T-helper 2 cell (primary cell): ENCODE data around the gene SCNN1A.

Experiments
- DNase-seq, 5 experiments: peaks; one replicate each; pipeline versions ENCODE4 v3.0.0 to v3.0.0-alpha.2; 2012 to 2022

The SCNN1A gene

DNA sequence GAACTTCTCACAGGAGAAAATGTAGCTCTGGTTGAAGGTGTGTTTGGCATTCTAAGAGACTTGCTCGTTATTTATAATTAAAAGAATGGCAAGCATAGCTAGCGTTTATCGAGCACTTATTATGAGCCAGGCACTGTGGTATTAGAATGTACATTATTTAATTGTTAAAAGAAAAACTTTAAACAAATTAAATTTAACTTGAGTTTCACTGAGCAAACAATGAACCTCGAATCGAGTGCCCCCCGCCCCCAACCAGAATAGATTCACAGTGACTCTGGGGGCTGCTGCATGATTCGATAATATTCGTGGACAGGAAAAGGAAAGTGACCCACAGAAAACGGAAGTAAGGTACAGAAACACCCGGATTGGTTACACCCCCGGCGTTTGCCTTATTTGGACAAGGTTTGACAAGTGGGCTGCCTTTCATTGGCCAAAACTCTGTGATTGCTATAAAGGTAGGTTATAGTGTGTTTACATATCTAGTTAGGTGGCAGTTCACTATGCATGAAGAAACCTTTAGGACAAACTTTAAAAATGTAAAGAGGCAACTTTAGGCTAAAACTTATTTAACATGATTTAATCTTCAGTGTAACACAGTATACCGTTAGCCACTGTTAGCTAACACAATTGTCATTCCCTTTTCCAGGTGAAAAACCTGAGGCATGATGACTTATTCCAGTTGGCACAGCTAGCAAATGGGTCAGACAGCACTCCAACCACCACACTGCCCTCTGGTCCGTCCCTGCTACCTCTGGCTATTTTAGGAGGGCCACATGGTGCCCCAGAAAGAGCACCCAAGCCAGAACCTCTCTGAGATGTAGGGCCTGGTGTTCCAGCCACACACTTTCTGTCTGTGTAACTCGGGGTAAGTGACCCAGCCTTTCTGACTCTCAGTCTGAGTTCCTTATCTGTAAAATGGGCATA, 7.1 kb downstream of the SCNN1A start:
- DNase-seq = peak in 1 of 5 experiments; percentile 35

DNA sequence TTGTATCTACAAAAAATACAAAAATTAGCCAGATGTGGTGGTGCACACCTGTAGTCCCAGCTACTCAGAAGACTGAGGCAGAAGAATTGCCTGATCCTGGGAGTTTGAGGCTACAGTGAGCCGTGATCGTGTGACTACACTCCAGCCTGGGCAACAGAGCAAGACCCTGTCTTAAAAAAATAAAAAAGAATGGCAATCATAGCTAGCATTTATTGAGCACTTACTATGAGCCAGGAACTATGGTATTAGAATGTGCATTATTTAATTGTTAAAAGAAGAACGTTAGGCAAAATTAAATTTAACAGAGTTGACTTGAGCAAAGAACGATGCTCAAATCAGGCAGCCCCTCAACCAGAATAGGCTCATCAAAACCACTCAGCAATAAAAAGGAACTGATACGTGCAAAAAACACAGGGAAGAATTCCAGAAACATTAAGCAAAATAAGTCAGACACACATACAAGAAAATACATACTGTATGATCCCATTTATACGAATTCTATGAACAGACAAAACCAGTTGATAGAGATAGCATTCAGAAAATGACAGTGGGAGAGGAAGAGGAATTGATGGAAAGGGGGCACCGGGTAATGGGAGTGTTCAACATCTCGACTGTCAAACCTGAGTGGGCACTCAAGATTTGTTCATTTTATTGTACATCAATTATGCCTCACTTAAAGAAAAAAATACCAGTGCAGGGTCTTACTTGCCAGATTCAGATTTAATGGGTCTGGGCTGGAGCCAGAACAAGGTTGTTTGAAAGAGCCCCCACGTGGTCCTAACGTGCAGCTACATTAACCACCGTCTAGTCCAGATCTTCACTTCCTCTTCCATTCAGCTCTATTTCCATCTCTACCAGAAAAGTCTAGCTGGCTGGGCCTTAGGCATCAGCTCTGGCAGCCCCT, 8.0 kb downstream of the SCNN1A start:
- peak in 2 of 5 experiments; percentile 45 to 69 for DNase-seq

DNA sequence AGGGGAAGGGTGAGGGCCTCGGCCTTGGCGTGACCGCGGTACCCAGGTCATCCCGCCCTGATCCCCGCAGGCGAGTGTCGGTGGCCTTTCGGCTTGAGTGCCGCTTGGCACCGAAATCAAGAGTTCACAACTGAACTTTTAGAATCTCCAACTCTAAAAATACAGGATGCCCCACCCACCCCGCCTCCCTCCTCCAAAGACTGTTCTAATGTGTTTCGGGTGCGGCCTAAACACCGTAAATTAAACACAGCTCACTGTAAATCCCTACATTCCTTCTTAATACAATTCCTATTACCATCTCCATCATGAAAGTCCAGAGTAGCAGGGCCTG, 11.4 kb downstream of the SCNN1A start:
- peak in 1 of 5 experiments; percentile 45 for DNase-seq

DNA sequence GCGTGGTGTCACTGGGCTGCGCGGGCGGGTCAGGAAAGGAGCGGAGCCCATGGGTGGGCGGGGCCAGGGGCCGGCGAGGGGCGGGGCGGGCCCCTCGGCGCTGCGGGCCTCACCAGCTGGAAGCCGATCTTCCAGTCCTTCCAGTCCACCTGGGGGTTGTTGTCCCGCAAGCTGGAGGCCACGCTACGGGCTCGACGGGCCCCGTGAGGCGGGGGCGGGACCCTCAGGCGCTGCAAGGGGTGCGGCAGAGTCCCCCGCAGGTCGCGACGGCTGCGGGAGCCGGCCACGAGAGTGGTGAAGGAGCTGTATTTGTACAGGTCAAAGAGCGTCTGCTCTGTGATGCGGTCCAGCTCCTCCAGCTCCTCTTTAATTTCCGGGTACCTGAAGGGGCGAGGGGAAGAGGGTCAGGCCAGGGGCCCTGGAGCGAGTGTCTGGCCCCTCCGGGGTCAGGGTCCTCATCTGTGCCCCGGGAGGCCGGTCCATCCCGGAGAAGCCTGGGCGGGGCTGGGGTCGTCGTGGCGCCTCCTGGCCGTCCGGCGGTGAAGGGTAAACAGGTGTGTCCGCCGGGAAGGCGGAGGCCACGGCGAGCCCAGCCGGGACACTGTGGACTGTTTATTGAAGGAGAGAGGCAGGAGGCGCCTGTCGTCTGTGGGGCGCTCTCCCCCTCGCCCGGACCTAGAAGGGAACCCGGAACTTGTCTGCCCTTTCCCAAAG, 11.9 kb downstream of the SCNN1A start:
- DNase-seq = peak; percentile 32 to 70 (median 54)

DNA sequence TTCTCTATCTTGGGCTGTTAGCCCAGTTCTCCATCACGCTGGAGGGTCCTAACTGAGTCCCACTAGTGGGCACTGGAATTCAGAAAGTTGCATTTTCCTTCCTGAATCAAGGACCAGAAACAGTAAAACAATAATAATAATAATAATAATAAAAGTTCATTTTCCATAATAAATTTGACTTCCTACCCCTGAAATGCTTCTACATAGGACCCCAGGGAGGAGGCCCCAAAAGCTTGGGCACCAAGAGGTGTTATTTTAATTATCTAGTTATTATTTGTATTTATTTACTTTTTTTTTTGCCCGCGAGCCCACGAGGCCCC, 12.4 kb downstream of the SCNN1A start:
- DNase-seq = no peak

DNA sequence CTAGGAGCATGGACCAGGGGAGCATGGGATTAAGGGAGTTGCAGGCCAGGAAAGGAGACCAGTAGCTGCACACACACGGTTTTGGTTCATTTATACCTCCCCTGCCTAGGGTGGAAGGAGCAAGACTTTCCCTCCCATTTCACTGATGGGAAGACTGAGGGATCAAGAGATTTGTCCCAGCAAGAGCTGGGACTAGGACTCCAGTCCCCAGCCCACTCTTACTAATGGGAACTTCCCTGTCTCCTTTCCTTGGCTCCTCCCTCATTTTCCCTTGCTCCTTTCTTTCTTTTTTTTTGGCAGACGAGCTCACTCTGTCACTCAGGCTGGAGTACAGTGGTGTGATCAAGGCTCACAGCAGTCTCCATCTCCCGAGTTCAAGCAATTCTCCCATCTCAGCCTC, 13.0 kb downstream of the SCNN1A start:
- DNase-seq = no peak

DNA sequence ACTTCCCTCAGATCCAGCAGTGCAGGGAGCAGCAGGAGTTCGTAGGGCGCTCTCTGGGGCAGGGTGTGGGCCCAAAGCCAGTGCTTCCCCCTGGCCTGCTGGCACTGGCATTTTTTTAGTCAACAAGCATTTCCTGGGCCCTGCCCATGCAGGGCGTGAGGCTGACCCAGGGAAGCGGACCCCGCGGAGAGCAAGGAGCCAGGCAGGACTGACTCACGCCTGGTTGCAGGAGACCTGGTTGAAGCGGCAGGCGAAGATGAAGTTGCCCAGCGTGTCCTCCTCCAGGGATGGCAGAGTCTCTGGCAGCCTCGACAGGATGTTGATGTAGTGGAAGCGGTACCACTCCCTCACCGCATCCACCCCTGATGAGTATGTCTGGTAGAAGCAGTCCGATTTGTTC, 13.5 kb downstream of the SCNN1A start:
- DNase-seq = peak in 1 of 5 experiments; percentile 38

DNA sequence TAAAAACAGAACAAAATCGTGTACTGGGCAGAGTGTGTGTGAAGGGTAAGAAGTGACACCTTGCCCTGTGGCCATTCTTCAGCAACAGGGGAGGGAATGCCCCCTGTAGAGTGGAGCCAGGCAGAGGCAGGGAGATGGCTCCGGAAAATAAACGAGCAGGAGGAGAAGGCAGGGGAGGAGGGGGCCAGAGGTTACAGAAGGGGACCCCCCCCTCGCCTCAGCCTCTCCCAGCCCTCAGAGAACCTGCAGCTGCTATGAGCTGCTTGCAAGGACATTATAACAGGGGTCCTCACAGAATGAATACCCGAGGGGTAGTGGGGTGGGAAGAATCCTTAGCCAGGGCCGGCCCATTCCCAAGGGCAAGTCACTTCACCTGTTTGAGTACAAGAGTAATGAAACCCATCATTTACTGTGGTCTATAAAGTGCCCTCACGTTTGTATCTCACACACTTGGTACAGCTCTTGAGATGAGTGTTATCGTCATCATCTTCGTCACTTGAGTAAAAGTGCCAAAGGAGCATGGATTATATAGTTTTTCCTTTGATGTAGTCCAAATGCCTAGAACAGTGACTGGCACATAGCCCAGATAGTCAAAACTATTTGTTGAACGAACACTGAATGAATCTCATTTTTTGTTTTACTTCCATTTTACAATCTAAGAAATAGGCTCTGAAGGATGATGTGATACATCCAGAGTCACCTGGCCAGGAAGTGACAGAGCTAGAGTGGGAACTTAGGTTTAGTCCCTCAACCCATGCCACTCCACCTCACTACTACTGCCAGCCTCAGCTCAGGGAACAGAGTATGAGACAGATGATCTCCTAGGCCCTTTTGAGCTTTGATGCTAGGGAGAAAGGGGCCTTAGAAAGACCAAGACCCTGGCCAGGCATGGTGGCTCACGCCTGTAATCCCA, 14.5 kb downstream of the SCNN1A start:
- DNase-seq = peak in 1 of 5 experiments; percentile 56

DNA sequence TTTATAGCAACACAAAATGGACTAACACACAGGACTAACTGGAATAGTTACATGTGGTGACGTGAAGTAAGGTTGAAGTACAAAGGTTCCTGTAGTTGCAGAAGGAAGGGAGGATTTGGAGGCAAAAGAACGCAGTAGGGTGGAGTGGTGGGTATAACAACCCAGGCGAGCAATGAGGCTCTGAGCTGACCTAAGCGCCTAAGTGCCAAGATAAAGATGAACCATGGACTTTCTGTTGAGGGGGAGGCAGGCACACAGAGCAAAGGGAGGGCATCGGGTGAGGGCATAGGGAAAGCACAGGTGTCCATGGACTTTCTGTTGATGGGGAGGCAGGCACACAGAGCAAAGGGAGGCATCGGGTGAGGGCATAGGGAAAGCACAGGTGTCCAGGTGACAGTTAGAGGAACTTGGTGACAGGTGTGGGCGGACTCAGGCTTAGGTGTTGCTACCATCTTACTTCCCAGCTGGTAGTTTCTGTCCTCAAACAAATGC, 15.2 kb downstream of the SCNN1A start:
- DNase-seq = no peak

DNA sequence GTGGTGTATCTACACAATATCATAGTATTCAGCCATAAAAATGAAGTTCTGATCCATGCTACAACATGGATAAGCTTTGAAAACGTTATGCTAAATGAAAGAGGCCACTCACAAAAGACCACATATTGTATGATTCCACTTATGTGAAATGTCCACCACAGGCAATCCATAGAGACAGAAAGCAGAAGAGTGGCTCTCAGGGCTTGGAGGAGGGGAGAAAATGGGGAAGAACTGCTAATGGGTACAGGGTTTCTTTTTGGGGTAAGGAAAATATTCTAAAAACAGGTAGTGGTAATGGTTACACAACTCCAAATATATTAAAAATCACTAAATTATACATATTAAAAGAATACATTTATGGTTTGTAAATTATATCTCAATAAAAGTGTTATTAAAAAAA, 16.5 kb downstream of the SCNN1A start:
- no peak for DNase-seq

DNA sequence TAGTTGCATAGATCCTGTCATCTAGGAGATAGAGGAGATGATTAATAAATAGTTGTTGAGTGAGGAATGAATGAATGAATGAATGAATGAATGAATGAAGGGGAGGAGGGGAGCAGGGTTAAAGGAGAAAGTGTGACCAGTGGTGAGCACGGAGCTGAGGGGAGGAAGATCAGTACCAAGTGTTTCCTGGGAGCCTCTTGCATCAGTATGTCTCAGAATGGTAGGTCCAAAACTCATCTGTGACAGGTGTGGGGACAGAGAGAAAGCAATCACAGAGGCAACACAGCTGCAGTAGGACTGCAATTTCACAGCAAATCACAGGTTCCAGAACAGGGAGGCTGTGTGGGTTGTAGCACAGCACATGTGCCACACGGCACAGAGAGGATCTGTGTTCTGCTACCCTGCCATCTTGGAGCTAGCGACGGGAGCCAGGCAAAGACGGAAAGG, 19.0 kb downstream of the SCNN1A start:
- no peak for DNase-seq

DNA sequence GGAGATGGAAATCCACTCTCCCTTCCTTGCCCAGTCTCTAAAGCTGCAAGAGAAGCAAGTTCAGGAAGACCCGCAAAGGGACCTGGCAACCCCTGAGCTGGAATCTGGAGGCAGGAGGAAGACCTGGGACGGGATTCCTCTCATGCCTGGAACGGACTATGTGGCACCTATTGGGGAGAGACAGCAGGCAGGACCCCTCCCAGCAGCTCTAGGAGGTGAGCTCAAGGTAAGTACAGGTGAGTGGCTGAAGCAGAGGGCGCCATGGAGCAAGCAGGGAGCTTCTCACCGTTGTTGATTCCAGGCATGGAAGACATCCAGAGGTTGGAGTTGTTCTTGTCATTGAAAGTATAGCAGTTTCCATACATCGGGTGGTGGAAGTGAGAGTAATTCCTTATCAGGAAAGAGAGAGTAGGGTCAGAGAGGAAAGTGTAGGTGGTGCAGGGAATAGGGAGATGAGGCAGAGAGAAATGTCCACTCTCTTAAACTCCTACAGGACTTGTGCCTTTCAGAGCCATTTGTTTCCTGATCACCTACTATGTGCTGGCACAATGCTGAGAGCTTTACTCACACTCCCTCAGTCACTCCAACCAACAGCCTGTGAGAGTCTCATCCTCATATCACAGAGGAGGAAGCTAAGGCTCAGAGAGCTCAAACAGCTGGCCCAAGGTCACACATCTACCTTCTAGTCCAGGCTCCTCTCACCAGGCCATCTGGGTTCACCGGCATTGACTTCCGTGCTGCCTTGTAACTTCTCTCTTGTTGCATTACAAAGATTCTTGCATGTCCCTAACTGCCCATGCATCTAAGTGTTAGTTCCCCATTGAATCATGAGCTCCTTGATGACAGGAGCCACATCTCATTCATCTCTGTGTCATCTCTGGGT, 19.6 kb downstream of the SCNN1A start:
- DNase-seq = no peak

DNA sequence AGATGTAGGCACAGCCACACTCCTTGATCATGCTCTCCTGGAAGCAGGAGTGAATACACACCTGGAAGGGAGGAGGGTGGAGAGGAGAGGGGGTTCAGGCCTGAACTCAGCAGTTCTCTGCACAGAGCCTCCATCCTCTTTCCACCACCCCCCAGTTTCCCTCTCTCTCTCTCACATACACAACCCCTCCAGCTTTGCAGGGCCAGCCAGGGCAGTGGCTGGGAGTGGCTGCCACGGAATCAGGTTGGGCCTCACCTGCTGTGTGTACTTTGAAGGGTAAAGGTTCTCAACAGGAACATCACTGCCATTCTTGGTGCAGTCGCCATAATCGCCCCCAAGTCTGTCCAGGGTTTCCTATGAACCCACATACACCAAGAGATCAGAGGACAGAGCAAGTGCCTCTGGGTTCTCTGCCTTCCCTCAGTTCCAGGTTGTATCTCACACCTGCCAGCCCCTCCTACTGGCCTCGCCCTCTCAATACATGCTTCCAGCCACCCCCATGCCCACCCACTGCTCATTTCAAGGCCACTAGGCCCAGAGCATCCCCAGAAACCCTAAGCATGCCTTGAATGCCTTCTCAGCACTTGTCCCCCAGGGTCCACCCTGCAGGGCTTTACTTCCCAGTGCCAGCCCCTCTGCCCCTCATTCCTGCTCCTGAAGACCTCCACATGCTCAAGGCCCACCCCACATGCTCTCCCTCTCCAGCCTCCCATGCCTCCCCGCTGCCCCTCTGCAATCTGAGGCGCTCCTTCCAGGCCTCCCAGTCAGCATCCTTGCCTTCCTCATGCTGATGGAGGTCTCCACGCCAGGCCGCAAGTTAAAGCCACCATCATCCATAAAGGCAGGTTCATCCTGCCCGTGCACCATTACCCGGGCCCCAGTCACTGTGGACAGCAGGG, 20.6 kb downstream of the SCNN1A start:
- no peak for DNase-seq

DNA sequence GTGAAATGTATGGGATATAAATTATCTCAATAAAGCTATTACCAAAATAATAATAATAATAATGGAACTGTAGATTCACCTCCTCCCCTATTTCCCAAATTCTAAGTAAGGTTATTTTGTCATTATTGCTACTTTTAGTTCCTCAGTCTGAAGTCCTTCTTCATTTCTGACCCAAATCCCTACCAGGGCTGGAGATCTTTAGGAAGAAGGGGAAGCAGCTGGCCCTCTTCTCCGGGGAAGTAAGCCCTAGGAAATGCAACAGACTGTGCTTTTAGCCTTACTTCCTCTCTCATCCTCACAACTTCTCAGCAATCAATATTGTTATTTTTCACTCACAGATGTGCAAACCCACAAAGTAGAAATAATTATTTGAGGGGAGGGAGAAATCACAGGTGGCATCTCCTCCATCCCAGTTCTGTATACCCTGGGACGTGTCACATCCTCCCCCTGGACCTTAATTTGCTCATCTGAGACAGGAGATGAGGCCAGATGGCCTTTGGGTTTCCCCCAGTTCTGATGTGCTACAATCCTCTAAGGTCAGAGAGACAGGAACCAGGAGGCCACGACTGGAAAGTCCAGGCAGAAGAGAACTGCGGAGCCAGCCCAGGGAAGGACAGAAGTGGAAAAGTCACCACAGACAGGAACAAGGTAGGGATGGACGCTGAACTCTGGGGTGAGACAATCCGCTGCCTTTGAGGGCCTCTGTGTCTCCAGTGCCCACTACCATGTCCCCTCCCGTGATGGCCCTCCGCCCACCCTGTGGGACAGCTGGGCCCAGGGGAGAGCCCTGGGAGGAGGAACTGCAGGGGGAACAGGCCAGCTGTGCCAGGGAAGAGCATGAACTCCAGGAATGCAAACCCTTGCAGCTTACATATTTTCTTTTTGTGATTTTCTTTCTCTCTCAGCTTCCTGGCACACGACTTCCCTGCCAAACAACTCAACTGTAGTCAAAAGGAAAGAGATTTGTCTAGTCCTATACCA, 22.9 kb downstream of the SCNN1A start:
- no peak for DNase-seq

DNA sequence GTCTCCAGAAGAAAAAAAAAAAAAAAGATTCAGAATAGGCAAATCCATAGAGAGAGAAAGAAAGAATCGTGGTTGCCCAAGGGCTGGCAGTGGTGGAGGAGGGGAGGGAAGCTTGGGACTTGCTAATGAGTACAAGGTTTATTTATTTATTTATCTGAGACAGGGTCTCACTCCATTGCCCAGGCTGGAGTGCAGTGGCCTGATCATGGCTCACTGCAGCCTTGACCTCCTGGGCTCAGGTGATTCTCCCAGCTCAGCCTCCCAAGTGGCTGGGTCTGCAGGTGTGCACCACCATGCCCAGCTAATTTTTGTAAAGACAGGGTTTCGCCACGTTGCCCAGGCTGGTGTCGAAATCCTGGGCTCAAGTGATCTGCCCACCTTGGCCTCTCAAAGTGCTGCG, 23.7 kb downstream of the SCNN1A start:
- no peak for DNase-seq

DNA sequence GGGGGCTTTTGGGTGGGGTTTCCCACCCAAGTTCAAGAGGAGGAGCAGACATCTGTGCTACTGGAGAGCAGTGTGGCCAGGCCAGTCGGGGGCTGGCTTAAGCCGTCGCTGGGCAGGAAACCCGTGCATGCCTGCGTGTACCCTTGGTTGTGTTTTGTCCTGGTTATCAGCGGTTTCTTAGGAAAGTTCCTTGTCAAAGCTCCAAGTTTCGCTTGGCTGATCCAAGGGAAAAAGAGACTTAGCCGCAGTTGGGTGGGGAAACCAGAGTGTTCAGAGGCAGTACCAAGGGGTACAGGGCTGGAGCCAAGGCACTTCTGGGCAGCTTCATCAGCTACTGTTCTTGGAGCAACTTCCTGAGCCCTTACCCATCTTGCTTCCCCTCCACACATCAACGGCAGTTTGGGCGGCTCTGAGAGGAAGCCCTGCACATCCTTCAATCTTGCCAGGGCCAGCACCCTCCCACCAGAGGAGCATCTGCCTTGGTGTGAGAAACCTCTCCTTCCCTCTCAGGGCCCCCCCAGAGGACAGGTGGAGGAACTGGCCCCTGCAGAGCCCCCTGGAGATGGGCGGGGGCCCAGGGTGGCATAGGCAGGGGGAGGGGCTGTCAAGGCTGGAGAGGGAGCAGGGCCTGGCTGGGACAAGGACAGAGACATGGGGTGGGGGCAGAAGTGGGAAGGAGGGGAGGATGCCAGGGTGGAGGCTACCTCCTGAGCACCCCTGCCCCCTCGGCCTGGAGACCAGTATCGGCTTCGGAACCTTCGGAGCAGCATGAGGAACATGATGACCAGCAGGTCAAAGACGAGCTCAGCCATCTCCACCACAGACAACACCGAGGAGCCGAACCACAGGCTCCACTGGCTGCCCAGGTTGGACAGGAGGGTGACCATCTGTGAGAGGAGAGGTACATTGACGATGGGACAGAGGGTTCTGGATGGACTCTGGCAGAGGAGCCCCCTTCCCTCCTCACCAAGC, 27.7 kb downstream of the SCNN1A start:
- DNase-seq = no peak

DNA sequence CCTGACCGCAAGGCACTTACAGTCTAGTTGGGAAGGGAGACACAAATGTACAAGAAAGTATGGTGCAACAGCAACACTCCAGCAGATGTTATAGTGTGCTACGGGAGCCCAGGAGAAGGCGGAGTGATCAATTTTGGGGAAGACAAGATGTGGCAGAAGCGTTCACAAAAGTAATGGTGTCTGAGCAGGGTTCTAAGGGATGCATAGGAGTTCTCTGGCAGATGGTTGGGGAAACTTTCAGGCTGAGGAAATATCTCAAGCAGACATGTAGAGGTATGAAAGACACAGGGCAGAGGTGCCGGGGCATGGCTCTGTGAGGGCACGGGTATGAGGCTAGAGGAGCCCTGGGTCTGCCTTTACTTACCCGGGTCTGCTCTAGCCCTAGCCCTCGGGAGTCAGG, 28.4 kb downstream of the SCNN1A start:
- no peak for DNase-seq
